D721Med (cell line): Measurements from ENCODE around the gene CLCC1.
"Not testable (repeated sequence)": the region's sequence is repeated elsewhere in the genome, so short reads cannot be mapped to it uniquely, and the experiment has no call there.

Source experiments
- DNase-seq: peaks from one replicate; pipeline ENCODE4 v3.0.0; 2011; ENCODE audit warnings: low spot score; ENCODE audit not compliant: insufficient read length
- FAIRE-seq: peaks from 2 replicates; lab custom pipeline; 2011; peaks lifted over from hg19 to GRCh38; lab: Jason Lieb, UNC
- CTCF ChIP-seq: IDR thresholded peaks from 2 replicates; pipeline ENCODE4 v1.5.1; 2012; ENCODE audit warnings: mild to moderate bottlenecking, control low read depth; ENCODE audit not compliant: insufficient read depth; ENCODE audit errors: missing control alignments

Gene CLCC1

GRCh38 chr1:108963052-108963686 lies at the start of gene CLCC1:
CLCC1 (minus strand) TSS chr1:108963484; CDS start chr1:108950437, 13,047 bp downstream.
- TF ChIP-seq CTCF, result no peak
- DNase-seq (peak; percentile 92), FAIRE-seq (no peak)

DNA sequence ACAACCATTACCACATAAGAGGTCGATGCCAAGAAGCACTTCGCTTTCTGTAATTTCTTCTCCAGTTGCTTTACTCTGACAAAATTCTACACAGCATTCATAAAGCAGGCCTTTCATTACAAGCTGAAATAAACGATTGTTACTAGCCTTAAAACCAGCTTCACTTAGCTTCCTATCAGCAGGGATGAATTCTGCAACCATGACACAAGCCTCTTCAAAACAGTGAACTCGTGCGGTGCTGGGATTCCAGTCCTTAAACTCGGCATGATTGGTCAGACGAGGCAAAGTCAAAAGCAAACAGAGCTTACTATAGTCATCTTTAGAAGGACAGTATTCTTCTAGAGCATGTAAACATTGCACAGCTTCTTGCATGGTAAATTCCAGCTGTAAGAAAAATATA lies 48.1 kb upstream of the CLCC1 start:
- TF ChIP-seq CTCF, result no peak
- no peak for FAIRE-seq
- DNase-seq, result no peak

DNA sequence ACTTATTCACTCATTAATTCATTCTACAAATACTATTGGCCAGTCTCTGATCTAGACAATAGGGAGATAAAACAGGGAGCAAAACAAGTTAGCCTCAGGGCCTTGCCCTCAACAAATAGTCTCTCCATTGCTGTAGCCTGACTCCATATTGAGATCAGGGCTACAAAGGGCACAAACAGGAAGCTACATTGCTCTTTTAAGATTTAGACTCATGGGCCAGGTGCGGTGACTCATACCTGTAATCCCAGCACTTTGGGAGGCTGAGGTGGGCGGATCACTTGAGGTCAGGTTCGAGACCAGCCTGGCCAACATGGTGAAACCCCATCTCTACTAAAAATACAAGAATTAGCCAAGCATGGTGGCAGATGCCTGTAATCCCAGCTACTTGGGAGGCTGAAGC lies 33.3 kb upstream of the CLCC1 start:
- not testable (repeated sequence) for FAIRE-seq, DNase-seq

DNA sequence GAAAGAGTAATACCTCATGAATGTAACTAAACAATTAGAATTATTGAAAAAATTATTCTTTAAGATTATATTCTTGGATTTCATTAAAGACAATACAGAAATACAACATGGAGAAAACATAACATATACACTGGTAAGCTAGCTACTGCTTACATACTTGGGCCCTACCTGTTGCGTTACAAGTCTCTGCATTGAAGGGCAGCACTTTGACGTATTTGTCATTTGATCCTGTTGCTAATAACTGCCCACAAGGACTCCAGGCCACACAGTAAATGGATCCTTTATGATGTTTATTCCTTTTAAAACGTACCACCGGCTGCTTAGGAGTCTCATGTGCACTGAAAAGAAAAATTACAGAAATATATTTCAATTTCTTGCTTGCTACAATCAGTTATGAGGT lies 19.8 kb upstream of the CLCC1 start:
- DNase-seq (no peak), FAIRE-seq (peak; percentile 25)

GRCh38 chr1:108976658-108977057 lies 13.4 kb upstream of the CLCC1 start:
- FAIRE-seq, result no peak
- no peak for DNase-seq
- TF ChIP-seq CTCF, result no peak

More for the DNA sequence above, 19.8 kb upstream of the CLCC1 start:
- no peak for TF ChIP-seq CTCF

DNA sequence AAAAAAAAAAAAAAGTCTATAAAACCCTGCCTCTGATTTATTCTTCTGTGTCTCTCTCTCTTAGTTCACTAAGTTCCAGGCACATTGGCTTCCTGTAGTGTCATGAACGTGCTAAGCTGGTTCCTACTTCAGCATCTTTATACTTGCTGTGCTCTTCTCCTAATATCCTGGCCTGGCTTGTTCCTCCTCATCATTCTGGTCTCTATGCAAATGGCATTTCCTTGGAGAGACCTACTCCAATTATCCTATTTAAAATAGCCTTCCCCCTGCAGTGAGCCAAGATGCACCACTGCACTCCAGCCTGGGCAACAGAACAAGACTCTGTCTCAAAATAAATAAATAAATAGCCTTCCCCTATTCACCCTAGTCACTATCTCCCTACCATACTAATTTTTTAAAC lies 9.7 kb upstream of the CLCC1 start:
- no peak for FAIRE-seq
- DNase-seq, result no peak
- no peak for TF ChIP-seq CTCF

GRCh38 chr1:108969346-108969745 lies 6.1 kb upstream of the CLCC1 start:
- no peak for FAIRE-seq
- DNase-seq, result no peak
- TF ChIP-seq CTCF, result no peak
